ENCODE data around the gene EHMT1. TPM values are rescaled to one million over a fixed set of nuclear protein-coding genes. Genes with fewer than 3 reads are reported as not detected.

Gene EHMT1
- total RNA-seq, 4 donors from 2014 or later, result 96.4 to 136 (median 118) TPM

GRCh38 chr9:137726764-137727163 lies 108.0 kb downstream of the EHMT1 start:
- 98% methylated on average over 2 of the region's 2 CpGs for WGBS, 2 donors
- TF ChIP-seq EP300 (IDR thresholded peaks at IDR 0.05) (no peak), POLR2A (IDR thresholded peaks at IDR 0.05) (no peak), CTCF (IDR thresholded peaks at IDR 0.05) (no peak)
- Histone ChIP-seq H3K27me3 (no peaks in the 10 kb centered on the region), H3K9me3 (peaks cover 0 to 5% (median 0%) of the 10 kb centered on the region in 4 donors), H3K4me3 (no peak overlapping the region), H3K27ac (no peak overlapping the region), H3K36me3 (peaks cover 0 to 66% (median 7%) of the 10 kb centered on the region in 3 donors), H3K4me1 (peaks cover 0 to 20% (median 5%) of the 10 kb centered on the region in 4 donors)
- DNase-seq (ENCODE audit: low spot score in 2 of 2), result no peak

GRCh38 chr9:137727716-137728115 lies 108.9 kb downstream of the EHMT1 start:
- H3K9me3 ChIP-seq, result peaks cover 0 to 5% (median 0%) of the 10 kb centered on the region in 4 donors
- H3K27me3 ChIP-seq, result no peaks in the 10 kb centered on the region
- DNase-seq (ENCODE audit: low spot score in 2 of 2), result no peak
- TF ChIP-seq EP300 (IDR thresholded peaks at IDR 0.05) (no peak), CTCF (IDR thresholded peaks at IDR 0.05) (no peak), POLR2A (IDR thresholded peaks at IDR 0.05) (no peak)
- H3K4me3 ChIP-seq, result no peak overlapping the region
- peaks cover 0 to 76% (median 7%) of the 10 kb centered on the region in 3 donors for H3K36me3 ChIP-seq
- H3K4me1 ChIP-seq, result peaks cover 0 to 14% (median 4%) of the 10 kb centered on the region in 4 donors
- H3K27ac ChIP-seq, result no peak overlapping the region

- DNase-seq (ENCODE audit: low spot score in 2 of 2), result no peak
- no peak for TF ChIP-seq CTCF (IDR thresholded peaks at IDR 0.05)
- TF ChIP-seq POLR2A (IDR thresholded peaks at IDR 0.05), result no peak
- no peak for TF ChIP-seq EP300 (IDR thresholded peaks at IDR 0.05)
- no peak overlapping the region for H3K27ac ChIP-seq
- peaks cover 0 to 10% (median 0%) of the 10 kb centered on the region in 4 donors for H3K9me3 ChIP-seq
- WGBS, 2 donors, result 91 to 93% methylated on average over 19 of the region's 20 CpGs
- no peak overlapping the region for H3K4me3 ChIP-seq
- no peaks in the 10 kb centered on the region for H3K27me3 ChIP-seq
- peaks cover 0 to 11% (median 4%) of the 10 kb centered on the region in 4 donors for H3K4me1 ChIP-seq
- H3K36me3 ChIP-seq, result peaks cover 0 to 85% (median 7%) of the 10 kb centered on the region in 3 donors
These were observed 109.9 kb downstream of the EHMT1 start for GRCh38 chr9:137728444-137729311.

- H3K36me3 ChIP-seq, result peaks cover 0 to 81% (median 0%) of the 10 kb centered on the region in 3 donors
- H3K4me1 ChIP-seq, result no peaks in the 10 kb centered on the region
- DNase-seq (ENCODE audit: low spot score in 2 of 2), result no peak
- no peak overlapping the region for H3K4me3 ChIP-seq
- H3K9me3 ChIP-seq, result peaks cover 0 to 20% (median 0%) of the 10 kb centered on the region in 4 donors
- TF ChIP-seq POLR2A (IDR thresholded peaks at IDR 0.05) (no peak), EP300 (IDR thresholded peaks at IDR 0.05) (no peak)
- no peak overlapping the region for H3K27ac ChIP-seq
- no peaks in the 10 kb centered on the region for H3K27me3 ChIP-seq
- WGBS, 2 donors, result 88 to 90% methylated on average over 15 to 18 of the region's 18 CpGs
These were observed 112.6 kb downstream of the EHMT1 start for GRCh38 chr9:137731216-137731946.

- Histone ChIP-seq H3K27ac (no peak overlapping the region), H3K4me1 (no peaks in the 10 kb centered on the region), H3K36me3 (peaks cover 0 to 73% (median 0%) of the 10 kb centered on the region in 3 donors), H3K4me3 (no peak overlapping the region), H3K27me3 (no peaks in the 10 kb centered on the region), H3K9me3 (peaks cover 0 to 15% (median 0%) of the 10 kb centered on the region in 4 donors)
- WGBS, 2 donors, result 90 to 96% methylated on average over 22 of the region's 24 CpGs
- TF ChIP-seq CTCF (IDR thresholded peaks at IDR 0.05) (no peak), EP300 (IDR thresholded peaks at IDR 0.05) (no peak), POLR2A (IDR thresholded peaks at IDR 0.05) (no peak)
- no peak for DNase-seq (ENCODE audit: low spot score in 2 of 2)
These were observed 113.4 kb downstream of the EHMT1 start for GRCh38 chr9:137731947-137732813.
